Activated CD4-positive, alpha-beta memory T cell treated with anti-CD3 and anti-CD28 coated beads for 36 hours (primary cell): ENCODE results near the gene IGFBP4. TPM values are rescaled to one million over a fixed set of nuclear protein-coding genes. Genes with fewer than 3 reads are reported as not detected.

Experiments used
- CTCF ChIA-PET: fragments of 350-600 bp; sonication (Branson Sonifier 250); formaldehyde crosslinking; loops from one replicate; lab custom pipeline; 2021; ENCODE audit warnings: antibody characterized with exemption, inconsistent platforms; lab: Charles Lee
- POLR2A ChIA-PET: fragments of 350-600 bp; sonication (Branson Sonifier 250); formaldehyde crosslinking; loops from one replicate; lab custom pipeline; 2021; ENCODE audit warnings: antibody characterized with exemption; lab: Charles Lee
- DNase-seq: peaks from one replicate; pipeline ENCODE4 v3.0.0-alpha.2; 2020
- H3K27ac Mint-ChIP-seq: one replicate; pipeline ENCODE4 v1.8.0; 2021; ENCODE audit warnings: mixed read lengths
- H3K27me3 Mint-ChIP-seq: one replicate; pipeline ENCODE4 v1.8.0; 2021; ENCODE audit warnings: mixed read lengths
- H3K36me3 Mint-ChIP-seq: one replicate; pipeline ENCODE4 v1.8.0; 2021; ENCODE audit warnings: mixed read lengths
- H3K4me1 Mint-ChIP-seq: one replicate; pipeline ENCODE4 v1.8.0; 2021; ENCODE audit warnings: low read depth, mixed read lengths
- H3K4me3 Mint-ChIP-seq: one replicate; pipeline ENCODE4 v1.8.0; 2021; ENCODE audit warnings: mild to moderate bottlenecking, mixed read lengths
- H3K9me3 Mint-ChIP-seq: one replicate; pipeline ENCODE4 v1.8.0; 2021; ENCODE audit warnings: mixed read lengths
- intact Hi-C: fragments of 100-400 bp; cut with micrococcal nuclease; formaldehyde crosslinking; loops from one replicate; pipeline ENCODE4 v1.15.1; 2023
- total RNA-seq, 2 experiments: library from RNA; stranded (reverse); gene quantifications; one replicate each; pipeline ENCODE4 v1.2.3, GENCODE V29; 2021

IGFBP4 gene
- total RNA-seq, 2 experiments from 2014 or later: 14.6 to 15.5 TPM

DNA sequence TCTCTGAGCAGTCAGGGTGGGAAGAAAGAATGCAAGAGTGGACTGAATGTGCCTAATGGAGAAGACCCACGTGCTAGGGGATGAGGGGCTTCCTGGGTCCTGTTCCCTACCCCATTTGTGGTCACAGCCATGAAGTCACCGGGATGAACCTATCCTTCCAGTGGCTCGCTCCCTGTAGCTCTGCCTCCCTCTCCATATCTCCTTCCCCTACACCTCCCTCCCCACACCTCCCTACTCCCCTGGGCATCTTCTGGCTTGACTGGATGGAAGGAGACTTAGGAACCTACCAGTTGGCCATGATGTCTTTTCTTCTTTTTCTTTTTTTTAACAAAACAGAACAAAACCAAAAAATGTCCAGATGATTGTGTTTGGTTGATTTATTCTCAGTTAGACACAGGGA, 14.1 kb downstream of the IGFBP4 start:
- intact Hi-C loops: no loop called here
- no peaks in the 10 kb centered on the region for H3K9me3 Mint-ChIP-seq
- peaks cover 1% of the 10 kb centered on the region for H3K36me3 Mint-ChIP-seq
- H3K4me3 Mint-ChIP-seq: no peak overlapping the region
- H3K27me3 Mint-ChIP-seq: no peaks in the 10 kb centered on the region
- H3K27ac Mint-ChIP-seq: no peak overlapping the region
- H3K4me1 Mint-ChIP-seq: peaks cover 2% of the 10 kb centered on the region
- ChIA-PET POLR2A (no interaction called here), CTCF (interaction anchor here (1.7 to 4.0 kb wide), 2 partner anchors 18 to 103 kb away, joined by 4 to 24 read pairs; no protein-coding TSS in a partner anchor)
- no peak for DNase-seq

GRCh38 chr17:40457964-40458791, 14.9 kb downstream of the IGFBP4 start:
- no peak overlapping the region for H3K27ac Mint-ChIP-seq
- ChIA-PET CTCF (interaction anchor here (0.6 to 1.1 kb wide), 2 partner anchors 15 to 75 kb away, joined by 3 read pairs; partner anchors contain the start of gene IGFBP4), POLR2A (no interaction called here)
- no peak overlapping the region for H3K4me3 Mint-ChIP-seq
- H3K36me3 Mint-ChIP-seq: peaks cover 1% of the 10 kb centered on the region
- H3K27me3 Mint-ChIP-seq: no peaks in the 10 kb centered on the region
- no peak for DNase-seq
- intact Hi-C loops: no loop called here
- no peaks in the 10 kb centered on the region for H3K4me1 Mint-ChIP-seq
- H3K9me3 Mint-ChIP-seq: no peaks in the 10 kb centered on the region

DNA sequence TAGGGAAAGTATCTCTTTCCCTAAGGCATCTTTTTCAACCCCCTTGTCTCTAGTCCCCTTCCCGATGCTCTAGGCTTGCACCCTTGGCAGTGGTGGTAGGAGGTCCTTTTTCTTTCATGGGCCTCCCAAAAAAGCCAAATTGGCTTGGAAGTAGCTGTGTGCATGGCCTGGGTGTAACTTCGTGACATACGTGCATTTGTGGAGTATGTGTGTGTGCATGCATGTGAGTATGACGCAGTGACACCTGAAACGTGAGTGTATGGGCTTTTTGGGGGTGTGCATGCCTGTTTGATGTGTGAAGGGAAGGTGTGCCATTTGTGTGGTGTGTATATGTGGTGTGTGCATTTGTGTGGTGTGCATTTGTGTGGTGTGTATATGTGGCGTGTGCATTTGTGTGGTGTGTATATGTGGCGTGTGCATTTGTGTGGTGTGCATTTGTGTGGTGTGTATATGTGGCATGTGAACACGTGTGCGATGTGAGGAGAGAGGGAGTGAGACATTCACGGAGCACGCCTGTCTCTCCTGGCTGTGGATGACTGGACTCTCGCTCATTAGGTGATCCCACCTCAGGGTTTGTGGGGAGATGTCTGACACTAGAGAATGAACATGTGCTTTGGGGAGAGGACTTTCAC, 15.7 kb downstream of the IGFBP4 start:
- CTCF ChIA-PET: interaction anchor here (1.1 kb wide), 1 partner anchor 74 kb away, joined by 3 read pairs; no protein-coding TSS in a partner anchor
- H3K9me3 Mint-ChIP-seq: no peaks in the 10 kb centered on the region
- POLR2A ChIA-PET: no interaction called here
- H3K4me1 Mint-ChIP-seq: no peaks in the 10 kb centered on the region
- H3K4me3 Mint-ChIP-seq: no peak overlapping the region
- no peaks in the 10 kb centered on the region for H3K27me3 Mint-ChIP-seq
- peaks cover 1% of the 10 kb centered on the region for H3K36me3 Mint-ChIP-seq
- intact Hi-C loops: no loop called here
- H3K27ac Mint-ChIP-seq: no peak overlapping the region
- no peak for DNase-seq

DNA sequence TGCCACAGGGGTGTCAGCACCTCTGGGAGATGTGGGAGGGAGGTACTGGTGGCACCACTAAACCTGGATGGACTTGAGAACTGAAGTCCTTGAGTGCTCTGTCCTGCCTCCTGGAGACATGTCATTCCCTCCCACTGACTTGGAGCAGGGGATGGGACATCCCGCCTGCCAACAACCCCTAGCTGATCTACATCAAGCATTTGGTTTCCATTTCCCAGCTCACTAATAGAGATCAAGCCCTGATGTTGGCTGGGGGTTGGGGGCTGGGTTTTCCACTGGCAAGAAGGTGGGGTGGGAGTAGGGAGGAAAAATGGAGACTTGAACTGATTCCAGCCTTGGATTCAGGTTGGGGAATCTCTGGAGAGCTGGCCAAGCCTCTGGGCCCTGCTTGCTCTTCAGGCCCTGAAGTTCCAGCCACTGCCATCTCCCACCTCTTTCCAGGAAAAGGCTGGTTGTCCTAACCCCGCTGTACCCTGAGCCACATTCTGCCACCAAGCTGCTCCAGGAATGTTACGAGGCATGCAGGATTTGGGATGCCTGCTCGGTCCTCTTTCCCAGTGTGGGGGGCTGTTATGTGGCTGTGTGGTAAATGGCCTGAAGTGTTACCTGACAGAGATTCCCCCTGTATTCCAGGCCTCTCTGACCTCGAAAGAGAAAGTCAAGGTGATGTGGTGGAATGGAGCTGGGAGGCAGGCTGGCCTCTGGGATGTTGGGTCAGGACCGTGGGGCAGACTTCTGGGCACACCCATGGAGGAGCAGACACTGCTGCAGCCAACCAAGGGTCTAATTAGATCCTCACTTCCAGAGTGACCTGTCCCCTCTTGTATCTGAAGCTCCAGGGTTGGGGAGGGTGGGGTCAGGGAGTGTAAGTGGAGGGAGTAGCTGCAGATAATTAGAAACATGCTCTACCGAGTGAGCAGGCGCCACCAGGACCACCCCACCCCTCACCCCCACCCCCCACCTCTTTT, 16.7 kb downstream of the IGFBP4 start:
- ChIA-PET CTCF (interaction anchor here (0.6 to 1.1 kb wide), 3 partner anchors 31 to 99 kb away, joined by 3 read pairs; no protein-coding TSS in a partner anchor), POLR2A (no interaction called here)
- H3K27ac Mint-ChIP-seq: no peak overlapping the region
- DNase-seq: no peak
- H3K9me3 Mint-ChIP-seq: no peaks in the 10 kb centered on the region
- intact Hi-C loops: no loop called here
- H3K27me3 Mint-ChIP-seq: no peaks in the 10 kb centered on the region
- peaks cover 1% of the 10 kb centered on the region for H3K36me3 Mint-ChIP-seq
- H3K4me1 Mint-ChIP-seq: no peaks in the 10 kb centered on the region
- H3K4me3 Mint-ChIP-seq: no peak overlapping the region

DNA sequence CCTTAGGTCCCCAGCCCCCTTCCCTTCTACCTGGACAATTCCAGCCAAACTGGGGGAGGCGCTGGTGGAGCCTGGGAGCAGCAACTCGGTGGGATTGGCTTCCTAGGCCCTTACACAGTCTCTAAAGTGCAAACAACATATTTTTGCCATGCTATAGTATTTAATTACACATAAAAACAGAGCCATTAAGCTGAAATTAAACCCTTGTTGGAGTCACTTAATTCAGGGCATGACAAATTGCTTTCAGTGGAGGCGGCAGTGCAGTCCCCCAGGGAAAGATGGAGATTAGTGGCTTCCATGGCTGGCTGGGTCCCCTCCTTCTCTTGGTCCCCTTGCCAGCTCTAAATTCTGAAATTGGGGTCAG, 17.3 kb downstream of the IGFBP4 start:
- Mint-ChIP-seq H3K27ac (no peak overlapping the region), H3K9me3 (no peaks in the 10 kb centered on the region), H3K36me3 (no peaks in the 10 kb centered on the region), H3K4me3 (no peak overlapping the region), H3K4me1 (no peaks in the 10 kb centered on the region), H3K27me3 (no peaks in the 10 kb centered on the region)
- intact Hi-C loops: no loop called here
- no peak for DNase-seq
- CTCF ChIA-PET: interaction anchor here (0.6 to 0.8 kb wide), 2 partner anchors 31 to 99 kb away, joined by 3 read pairs; no protein-coding TSS in a partner anchor
- POLR2A ChIA-PET: no interaction called here

- ChIA-PET POLR2A (interaction anchor here (0.8 to 1.0 kb wide), 2 partner anchors 72 to 96 kb away, joined by 3 read pairs; no protein-coding TSS in a partner anchor), CTCF (interaction anchor here (0.6 kb wide), 1 partner anchor 30 kb away, joined by 3 read pairs; no protein-coding TSS in a partner anchor)
- no peaks in the 10 kb centered on the region for H3K4me1 Mint-ChIP-seq
- intact Hi-C loops: no loop called here
- H3K4me3 Mint-ChIP-seq: no peak overlapping the region
- H3K9me3 Mint-ChIP-seq: no peaks in the 10 kb centered on the region
- no peak overlapping the region for H3K27ac Mint-ChIP-seq
- H3K27me3 Mint-ChIP-seq: no peaks in the 10 kb centered on the region
- no peaks in the 10 kb centered on the region for H3K36me3 Mint-ChIP-seq
- no peak for DNase-seq
Measured at GRCh38 chr17:40460968-40461731, 17.9 kb downstream of the IGFBP4 start.

DNA sequence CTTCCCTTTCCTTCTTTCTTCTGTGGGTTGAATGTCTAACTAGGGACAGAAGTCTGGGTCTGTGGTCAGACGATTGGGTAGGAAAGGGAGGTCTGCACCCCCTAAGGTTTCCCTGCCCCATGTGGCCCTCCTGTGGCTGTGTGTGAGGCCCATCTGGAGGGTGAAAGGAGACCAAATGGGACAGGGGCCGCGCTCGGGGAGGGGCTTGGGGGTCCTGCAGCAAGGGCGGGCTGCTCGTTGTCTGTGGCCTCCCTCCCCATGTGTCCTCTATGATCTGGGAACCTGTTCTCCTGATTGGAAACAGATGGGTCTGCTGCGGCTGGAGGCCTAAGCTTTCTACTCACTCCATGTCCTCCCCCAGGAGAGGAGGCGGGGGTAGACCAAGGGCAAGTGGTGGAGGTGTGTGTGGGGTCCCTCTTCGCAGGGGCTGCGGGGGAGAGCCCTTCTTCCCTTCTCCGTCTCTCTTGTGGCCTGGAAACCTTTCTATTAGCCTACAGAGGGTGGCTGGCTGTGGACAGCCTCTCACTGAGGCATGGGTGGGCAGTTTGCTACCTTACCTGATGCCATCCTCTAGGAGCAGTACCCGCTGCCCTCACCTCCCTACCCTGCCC, 18.6 kb downstream of the IGFBP4 start:
- H3K4me3 Mint-ChIP-seq: no peak overlapping the region
- intact Hi-C loops: no loop called here
- DNase-seq: no peak
- ChIA-PET CTCF (interaction anchor here (0.8 kb wide), 1 partner anchor 15 kb away, joined by 5 read pairs; no protein-coding TSS in a partner anchor), POLR2A (interaction anchor here (0.8 to 1.0 kb wide), 2 partner anchors 71 to 95 kb away, joined by 3 read pairs; no protein-coding TSS in a partner anchor)
- no peaks in the 10 kb centered on the region for H3K4me1 Mint-ChIP-seq
- H3K36me3 Mint-ChIP-seq: no peaks in the 10 kb centered on the region
- no peak overlapping the region for H3K27ac Mint-ChIP-seq
- H3K27me3 Mint-ChIP-seq: no peaks in the 10 kb centered on the region
- H3K9me3 Mint-ChIP-seq: no peaks in the 10 kb centered on the region

DNA sequence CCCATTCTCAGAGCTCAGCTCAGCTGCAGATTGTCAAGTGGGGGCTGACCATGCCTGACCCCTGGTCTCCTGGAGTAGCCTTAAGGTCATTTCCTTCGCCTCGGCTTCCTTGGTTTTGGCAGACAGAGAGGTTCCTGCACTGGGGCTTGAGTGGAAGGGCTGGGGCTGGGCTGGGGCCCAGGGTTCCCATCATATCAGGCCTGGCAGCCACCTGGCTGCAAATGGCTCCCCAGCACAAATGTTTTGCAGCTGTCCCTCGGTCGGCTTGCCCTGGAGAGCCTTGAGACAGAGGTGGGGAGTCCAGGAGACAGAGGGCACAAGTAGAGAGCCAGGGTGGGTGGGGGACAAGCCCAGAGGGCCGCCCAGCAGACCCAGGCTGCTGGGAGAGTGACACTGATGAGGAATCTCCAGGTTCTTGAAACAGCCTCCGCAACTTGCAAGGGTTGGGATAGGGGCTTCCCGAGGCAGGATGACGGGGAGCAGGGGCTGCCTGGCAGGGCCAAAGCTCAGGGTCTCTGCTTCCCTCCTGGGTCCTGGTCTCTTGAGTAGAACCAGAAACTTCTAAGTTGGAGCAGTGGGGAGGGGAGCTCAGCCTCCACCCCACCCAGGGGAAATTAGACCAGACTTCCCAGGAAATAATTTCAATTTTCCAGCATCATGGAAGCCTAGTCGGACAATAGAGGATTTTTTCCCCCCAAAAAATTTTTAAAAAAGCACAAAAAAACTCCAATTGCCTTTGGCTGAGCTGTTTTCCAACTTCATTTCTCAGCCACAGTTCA, 19.3 kb downstream of the IGFBP4 start:
- H3K27ac Mint-ChIP-seq: no peak overlapping the region
- H3K4me3 Mint-ChIP-seq: no peak overlapping the region
- ChIA-PET CTCF (interaction anchor here (0.8 kb wide), 1 partner anchor 14 kb away, joined by 5 read pairs; no protein-coding TSS in a partner anchor), POLR2A (no interaction called here)
- intact Hi-C loops: no loop called here
- H3K27me3 Mint-ChIP-seq: no peaks in the 10 kb centered on the region
- H3K9me3 Mint-ChIP-seq: no peaks in the 10 kb centered on the region
- no peak for DNase-seq
- H3K4me1 Mint-ChIP-seq: no peaks in the 10 kb centered on the region
- no peaks in the 10 kb centered on the region for H3K36me3 Mint-ChIP-seq

GRCh38 chr17:40463122-40463550, 19.9 kb downstream of the IGFBP4 start:
- no peak for DNase-seq
- POLR2A ChIA-PET: no interaction called here
- Mint-ChIP-seq H3K4me1 (no peaks in the 10 kb centered on the region), H3K36me3 (no peaks in the 10 kb centered on the region), H3K9me3 (no peaks in the 10 kb centered on the region), H3K27me3 (no peaks in the 10 kb centered on the region), H3K4me3 (no peak overlapping the region), H3K27ac (no peak overlapping the region)
- intact Hi-C loops: no loop called here
- CTCF ChIA-PET: no interaction called here

- Mint-ChIP-seq H3K4me3 (no peak overlapping the region), H3K27me3 (no peaks in the 10 kb centered on the region), H3K27ac (no peak overlapping the region), H3K4me1 (no peaks in the 10 kb centered on the region), H3K9me3 (no peaks in the 10 kb centered on the region), H3K36me3 (no peaks in the 10 kb centered on the region)
- CTCF ChIA-PET: interaction anchor here (0.7 to 3.5 kb wide), 2 partner anchors 12 to 14 kb away, joined by 5 to 16 read pairs; no protein-coding TSS in a partner anchor
- POLR2A ChIA-PET: no interaction called here
- intact Hi-C loops: no loop called here
- DNase-seq: no peak
Measured at GRCh38 chr17:40464392-40464855, 21.2 kb downstream of the IGFBP4 start.
